HG03280 (cell line): Measurements from ENCODE around the gene CHCHD6.

Source experiments
- ATAC-seq: cut with Tn5 transposase; IDR thresholded peaks from one replicate; pipeline ENCODE4 v1.9.1; 2021; ENCODE audit warnings: mild to moderate bottlenecking, moderate library complexity; ENCODE audit not compliant: unreplicated experiment

Gene CHCHD6

DNA sequence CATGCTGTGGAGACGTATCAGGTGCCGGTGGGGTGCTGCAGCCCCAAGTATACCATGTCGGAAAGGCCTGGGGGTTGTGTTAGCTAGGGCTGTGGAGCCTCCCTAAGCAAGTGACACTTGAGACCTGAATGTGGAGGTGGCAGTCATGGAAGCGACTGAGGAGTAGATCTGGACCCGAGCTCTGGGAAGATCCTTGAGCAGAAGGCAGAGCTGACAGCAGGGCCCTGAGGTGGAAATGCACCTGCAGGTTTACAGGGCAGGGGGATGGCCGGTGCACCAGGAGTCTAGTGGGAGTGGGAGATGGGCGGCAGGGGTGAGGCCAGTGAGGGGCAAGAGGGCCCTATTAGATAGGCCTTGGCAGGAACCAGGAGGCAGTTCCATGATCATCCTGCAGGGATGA lies 187.1 kb downstream of the CHCHD6 start:
- ATAC-seq: no peak

DNA sequence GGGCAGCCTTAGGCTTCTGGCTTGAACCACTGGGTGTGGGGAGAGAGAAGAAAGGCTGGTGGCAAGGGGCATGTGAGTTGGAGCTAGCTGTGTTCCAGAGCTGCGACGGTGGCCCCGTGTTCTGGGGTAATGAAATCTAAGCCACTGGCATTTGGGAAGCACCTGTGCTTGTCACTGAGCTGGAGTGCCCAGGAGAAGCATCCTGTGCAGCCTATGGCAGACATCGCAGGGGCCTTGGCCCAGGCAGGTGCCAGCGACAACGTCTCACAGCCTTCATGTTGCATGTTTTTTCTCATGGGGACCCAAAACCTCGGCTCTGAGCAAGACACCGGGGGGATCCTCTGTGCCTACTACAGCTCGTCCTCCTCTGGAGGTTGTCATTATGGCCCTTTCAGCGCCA lies 187.8 kb downstream of the CHCHD6 start:
- ATAC-seq: no peak

DNA sequence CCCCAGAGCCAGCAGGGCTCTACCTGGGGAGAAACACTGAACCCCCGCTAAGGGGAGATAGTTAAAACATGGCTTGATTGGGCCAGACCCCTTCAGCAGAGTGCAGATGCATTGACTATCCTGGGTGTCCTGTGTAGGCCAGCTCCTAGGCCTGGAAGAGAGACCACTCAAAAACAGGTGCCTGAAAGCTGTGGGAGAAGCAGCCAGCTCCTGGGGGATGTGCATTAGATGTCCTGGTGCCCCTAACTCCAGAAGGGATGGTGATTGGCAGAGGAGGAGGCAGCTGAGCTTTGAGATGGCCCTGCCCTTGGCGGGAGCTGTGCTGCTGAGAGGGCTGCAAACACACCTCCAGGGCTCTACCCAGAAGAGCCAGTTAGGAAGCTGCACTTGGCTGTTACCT lies 189.6 kb downstream of the CHCHD6 start:
- ATAC-seq: no peak

DNA sequence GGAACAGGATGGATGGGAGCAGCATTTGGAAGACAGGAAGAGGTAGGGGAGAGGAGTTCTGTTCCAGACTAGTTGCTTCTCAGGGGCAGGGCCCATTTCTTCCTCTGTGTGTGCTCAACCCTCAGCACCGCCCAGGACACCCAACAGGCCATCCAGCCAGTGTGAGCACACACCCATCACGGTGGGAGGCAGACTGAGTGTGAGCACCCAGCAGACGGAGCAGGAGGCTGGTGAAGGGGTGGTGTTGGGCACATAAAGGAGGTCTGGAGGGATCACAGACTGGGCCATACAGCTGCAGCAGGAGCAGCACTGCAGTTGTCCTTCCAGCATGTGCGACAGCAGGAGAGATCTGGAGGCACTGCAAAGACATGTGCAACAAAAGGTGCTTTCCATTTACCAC lies 190.4 kb downstream of the CHCHD6 start:
- no peak for ATAC-seq

DNA sequence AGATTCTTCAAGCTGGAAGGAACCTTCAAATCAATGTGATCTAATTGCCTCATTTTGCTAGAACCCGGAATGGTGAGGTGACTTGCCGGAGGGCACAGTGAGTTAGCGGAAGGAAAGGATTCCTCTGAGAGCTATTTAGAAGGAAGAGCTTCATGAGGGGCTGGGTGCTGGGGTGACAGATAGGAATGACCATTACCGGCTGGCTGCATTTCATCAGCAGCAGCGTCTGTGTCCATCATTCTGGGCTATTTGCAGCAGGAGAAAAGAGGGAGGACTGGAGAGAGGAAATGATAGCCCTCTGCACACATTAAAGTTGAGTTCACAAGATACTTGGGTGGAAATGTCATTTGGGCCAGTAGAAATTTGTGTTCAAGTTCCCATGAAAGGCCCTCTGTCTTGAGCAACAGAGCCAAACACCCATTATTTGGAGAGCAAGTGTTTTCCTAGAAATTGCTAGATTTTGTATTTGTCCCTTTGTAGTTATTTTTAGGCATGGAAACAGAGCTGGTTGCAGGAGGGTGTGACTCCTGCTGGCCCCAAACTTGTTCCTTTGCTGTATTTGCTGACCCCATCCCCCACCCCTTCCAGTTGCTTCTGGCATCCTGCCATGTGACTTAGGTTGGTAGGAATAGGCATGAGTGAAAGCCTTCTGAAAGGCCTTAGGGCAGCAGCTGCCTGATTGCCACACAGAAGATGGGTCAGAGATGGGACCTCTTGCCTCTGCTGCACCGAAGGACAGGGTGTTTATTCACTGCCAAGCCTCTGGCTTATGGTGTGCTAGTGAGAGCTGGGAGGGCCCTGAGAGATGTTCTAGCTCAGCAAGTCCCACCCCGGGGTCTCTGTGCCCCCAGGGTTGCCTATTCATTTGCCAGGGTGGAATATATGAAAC lies 191.4 kb downstream of the CHCHD6 start:
- no peak for ATAC-seq

DNA sequence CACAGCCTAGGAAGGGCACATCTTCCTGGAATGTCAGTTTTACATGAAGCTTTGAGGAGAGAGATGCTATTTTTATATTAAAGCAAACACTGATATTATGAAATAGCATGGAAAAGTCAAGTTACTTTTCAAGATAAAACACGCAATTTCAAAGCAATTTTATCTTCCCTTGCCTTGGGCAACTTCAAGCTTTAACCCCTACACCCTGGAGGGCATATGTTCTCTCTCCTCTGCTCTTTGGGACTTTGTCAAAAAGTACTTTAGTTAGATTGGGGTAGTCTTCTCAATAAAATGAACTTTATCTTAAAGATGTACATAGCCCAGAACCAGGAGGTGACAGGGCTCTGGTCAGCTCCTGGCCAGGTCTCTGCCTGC lies 192.0 kb downstream of the CHCHD6 start:
- ATAC-seq: no peak

DNA sequence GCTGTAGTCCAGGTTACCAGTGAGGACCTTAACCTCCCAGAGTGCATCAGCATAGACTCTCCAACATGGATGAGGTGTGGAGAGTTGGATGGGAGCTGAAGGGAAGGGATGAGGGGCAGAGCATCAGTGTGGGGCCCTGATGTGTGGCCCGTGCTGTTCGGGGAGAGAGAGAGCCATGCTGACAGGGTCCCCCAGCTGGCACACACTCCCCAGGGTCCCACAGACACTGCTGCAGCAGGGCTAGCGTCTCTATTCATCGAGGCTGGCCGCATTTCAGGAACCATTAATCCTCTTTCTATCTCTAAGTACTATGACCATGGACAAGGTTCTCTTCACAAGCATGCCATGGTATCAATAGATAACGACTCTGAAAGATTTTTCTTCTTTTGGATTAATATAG lies 192.9 kb downstream of the CHCHD6 start:
- ATAC-seq: no peak

DNA sequence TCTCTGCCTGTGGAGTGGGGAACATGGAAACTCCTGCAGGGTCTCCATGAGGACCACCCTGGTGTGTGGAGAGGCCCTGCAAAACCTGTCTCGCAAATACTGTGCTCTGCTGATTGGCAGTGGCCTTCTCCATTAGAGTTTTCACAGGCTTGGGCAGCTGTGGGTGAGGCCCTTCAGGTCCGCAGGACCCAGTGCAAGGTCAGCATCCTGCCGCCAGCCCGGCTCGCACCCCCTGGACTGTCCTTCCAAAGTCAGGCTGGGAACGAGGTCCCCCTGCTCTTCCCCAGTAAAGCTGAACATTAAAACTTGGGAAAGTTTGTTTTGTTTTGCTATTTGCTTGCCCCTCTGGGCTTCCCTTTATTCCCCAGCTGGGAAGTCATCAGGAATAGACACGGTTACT lies 193.9 kb downstream of the CHCHD6 start:
- ATAC-seq: no peak

DNA sequence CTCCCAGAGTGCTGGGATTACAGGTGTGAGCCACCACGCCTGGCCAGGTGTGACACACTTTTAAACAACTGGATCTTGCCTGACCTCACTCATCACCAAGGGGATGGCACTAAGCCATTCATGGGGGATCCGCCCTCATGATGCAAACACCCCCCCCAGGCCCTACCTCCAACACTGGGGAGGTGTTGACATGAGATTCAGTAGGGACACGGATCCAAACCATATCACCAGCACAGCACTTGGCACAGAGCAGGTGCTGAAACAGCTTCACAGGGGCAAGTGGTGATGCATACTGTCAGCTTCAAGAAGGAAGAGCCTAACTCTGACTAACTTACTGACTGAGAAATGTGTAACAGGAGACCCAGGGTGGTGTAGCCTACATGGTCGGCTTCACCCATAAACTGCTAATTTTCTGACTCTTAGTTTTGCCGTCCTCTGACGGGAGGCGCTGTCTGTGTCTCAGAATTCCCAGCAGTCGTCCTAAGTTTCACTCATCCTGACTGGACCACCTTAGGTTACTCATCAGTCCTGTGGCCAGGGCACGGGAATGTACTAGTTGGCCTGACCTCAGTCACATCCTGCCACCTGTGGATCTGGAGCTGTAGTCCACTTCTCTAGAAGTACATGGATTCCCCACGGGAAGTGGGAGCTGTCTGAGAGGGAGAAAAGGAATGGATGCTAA lies 197.0 kb downstream of the CHCHD6 start:
- ATAC-seq: no peak

DNA sequence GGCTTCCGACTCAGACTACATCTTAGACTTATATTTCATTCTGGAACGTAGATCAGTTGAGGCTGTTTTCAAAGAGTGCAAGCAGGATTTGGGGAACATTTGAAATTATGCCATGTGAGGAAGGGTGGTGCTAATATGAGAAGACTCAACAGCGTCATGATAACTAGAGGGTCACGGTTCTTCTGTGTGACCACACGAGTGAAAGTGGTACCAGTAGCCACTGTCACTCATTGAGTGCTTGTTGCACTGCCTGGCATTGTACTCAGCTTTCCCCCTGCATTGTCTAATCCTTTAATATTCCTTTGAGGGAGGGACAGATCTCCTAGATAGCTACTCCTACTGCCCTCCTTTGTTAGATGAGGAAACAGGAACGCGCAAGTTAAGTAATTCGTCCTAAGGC lies 197.6 kb downstream of the CHCHD6 start:
- no peak for ATAC-seq

DNA sequence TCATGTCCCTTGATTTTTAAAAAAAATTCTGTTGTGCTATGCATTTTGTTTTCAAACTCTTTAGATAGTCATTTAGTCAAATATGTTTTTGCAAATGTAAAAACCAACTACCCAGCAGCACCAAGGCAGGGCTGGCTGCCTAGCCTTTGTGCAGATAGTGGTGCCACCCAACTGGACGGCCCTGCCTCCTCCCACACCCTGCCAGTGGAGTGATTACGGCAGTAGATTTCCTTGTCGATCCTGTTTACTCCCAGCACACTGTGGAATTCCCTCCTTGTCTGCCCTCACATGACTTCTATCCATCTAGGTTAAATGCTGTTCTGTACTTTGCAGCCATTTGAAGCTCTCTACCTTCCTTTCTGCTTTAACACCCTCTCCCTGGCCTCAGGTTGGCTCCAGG lies 199.5 kb downstream of the CHCHD6 start:
- ATAC-seq: no peak

DNA sequence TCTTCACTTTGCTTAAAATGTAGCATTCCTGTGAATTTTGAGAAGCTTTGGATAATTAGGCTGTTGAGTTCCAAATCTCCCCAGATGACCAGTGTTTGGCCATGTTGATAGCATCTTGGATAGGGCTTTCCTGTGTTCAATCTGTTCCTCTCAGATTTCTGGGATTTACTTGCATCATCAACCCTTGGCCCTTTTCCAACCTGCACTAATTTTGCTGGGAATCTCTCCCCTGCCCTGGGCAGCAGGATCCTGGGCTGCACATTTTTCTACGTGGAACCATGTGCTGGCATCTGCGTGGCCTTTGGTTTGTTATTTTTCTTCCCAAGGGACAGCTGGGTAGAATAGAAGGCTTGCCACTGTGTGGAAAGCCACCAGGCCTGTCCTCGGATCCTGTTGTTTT lies 203.5 kb downstream of the CHCHD6 start:
- no peak for ATAC-seq

DNA sequence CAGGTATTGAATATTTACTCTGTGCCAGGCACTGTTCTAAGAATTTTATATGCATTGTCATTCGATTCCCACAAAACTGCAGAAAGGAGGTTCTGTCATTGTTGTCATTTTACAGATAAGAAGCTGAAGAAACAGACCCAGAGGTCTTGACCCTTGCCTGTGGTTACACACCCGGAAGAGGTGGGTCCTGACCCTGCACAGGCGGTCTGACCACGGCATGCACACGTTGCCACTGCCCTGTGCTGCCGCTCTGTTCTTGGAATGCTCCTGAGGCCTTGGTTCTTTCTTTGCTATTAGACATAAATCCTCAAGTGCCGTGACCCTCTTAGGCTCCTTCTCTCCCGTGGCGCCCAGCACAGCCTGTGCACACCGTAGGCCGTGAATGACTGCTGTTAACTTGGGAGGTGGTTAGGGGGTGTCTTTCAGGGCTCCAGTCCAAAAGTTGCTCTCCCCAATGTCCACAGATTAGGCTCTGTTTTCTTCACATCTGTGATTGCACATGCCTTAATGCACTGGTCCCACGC lies 204.8 kb downstream of the CHCHD6 start:
- no peak for ATAC-seq

DNA sequence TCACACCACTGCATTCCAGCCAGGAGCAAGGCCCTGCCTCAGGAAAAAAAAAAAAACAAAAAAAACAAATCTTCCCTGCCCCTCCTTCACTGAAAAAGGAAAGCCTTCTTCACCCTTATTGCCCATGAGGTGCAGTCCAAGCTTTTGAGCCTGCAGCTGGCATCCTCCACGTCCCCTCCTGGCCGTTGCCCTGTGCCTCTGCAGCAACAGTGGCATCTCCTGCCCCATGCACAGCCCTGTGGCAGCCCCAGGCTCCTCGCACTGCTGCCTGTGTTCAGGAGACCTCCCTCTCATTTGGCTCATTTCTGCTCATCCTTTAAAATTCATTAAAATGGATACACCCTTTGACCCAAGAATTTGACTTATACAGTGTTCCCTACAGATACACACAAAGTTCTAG lies 206.2 kb downstream of the CHCHD6 start:
- no peak for ATAC-seq

DNA sequence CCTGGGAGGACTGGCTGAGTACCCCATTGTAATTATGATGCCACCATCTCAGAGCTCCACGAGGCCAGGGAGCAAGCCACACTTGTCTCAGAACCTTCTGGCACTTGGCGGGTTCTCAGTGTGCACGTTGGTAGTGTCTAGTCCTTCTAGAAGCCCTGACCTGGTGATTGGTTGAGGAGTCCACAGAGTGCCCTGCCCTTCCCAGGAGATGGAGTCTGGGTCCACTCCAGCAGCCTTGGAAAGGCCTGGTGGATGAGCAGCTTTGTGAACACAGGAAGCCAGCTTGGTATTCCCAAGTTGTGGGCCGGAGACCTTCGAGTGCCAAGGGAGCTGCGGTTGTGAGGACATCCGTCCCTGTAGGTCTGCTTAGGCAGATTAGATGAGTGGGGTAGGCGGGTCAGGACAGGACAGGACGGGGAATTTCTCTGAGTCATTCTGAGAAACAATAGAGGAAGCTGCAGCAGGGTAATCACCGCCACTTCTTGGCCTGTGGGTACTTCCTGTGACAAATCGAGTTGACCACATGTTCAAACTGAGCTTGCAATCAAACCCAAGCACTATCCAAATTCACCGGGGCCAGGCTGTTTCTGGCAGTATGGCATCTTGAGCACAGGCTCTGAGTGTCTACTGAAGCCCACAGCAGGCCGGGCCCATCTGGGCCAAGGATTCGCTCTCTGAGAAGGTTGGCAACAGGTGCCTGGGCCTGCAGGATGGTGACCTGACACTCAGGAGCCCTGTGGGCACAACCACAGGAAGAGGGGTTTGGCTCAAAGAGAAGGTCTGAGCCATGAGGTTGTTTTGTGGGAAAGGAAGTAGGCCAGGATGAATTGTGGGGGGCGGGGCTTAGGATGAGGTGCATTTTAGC lies 207.4 kb downstream of the CHCHD6 start:
- peak; percentile 96 for ATAC-seq

DNA sequence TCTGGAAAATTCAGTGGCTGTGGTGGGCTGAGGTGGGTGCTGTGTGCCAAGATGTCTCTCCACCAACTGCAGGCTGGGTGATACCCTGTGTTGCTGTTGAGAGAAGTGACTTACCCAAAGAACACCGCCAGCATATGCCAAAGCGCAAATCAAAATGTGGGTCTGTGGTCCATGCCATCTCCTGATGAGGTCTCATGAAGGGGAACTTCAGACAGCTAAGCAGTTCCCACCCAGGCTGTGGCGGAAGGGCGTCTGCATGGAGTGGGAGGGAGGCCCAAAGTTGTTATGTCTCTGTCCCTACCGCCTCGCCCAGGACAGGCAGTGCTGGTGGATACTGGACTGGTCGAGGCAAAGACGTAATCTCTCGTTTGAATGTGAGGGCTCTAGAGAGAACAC lies 208.0 kb downstream of the CHCHD6 start:
- no peak for ATAC-seq

DNA sequence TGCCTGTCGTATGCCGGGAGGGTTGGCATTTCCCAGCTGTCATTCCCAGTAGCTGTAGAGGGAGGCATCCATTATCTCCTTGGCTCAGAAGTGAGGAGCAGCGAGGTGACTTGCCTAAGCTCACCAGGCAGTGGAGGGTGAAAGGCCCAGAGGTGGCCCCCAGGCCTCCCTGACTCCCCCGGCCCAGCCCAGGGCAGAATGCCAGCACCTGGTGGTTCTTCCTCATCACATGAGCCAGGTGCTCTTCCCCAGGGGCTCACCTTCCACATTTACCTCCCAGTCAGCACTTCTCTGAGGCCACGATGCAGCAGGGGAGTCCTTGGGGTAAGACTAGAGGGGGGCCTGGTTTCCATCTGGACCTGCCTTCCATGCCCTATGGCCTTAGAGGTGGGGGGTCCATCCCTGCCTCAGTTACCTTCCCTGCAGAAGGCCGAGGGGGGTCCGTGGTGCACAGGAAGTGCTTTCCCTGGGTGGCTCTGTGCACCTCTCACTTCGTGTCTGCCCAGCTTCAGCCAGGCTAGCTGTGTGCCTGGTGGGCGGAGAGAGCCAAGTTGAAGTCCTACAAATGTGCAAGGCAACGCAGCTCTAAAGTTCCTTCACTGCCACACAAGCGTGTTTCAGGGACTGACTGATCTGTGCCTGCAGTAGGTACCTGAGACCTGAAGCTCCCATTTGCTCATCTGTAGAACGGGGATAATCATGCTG lies 208.6 kb downstream of the CHCHD6 start:
- no peak for ATAC-seq

DNA sequence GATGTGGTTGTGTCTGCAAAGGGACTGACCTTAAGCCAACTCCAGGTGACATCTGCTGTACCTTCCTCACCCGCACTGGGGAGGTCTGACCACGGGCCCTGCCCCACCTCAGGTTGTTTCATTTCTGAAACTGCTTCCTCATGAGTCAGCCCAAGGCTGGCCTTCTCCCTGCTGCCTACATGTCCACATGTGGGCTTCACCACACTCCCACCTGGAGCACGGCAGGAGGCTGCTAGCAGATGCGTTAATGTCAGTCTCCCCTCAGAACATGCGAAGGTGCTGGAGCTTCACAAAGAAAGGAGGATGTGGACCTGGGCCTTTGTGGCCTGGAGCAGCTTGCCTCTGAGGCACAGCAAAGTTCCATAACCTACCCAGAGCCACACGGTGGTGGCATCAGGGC lies 209.5 kb downstream of the CHCHD6 start:
- ATAC-seq: no peak

DNA sequence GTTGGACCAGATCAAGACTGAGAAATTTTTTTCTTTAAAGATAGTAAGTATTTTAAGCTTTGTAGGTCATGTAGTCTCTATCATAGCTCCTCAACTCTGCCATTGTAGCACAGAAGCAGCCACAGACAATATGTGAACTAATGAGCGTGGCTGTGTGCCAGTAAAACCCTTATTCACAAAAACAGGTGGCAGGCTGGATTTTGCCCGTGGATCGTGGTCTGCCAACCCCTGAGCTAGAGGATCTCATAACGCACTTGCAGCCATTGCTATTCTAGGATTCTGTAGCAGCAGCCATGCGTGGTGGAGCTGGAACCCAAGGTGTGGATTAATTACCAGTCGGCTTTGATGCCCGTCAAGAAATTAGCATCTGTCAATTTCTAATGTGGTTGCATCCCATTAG lies 210.2 kb downstream of the CHCHD6 start:
- no peak for ATAC-seq

DNA sequence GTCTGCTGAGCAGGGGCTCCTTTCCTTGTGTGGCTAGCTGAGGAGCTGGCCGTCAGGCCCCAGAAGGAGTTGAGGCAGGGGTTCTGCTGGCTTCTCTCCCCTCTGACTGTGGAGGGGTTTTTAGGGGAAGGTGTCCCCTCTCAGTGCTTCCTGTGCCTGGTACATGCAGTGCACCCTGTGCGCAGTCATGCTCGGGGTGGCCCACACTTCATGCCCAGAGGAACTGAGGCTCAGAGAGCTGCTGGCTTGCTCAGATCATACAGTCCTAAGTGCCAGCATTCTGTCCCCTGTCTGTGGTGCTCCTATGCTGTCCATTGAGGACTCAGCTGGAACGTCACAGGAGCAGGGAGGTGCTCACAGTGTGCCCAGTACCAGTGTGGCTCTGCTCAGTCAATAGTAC lies 211.0 kb downstream of the CHCHD6 start:
- ATAC-seq: no peak

DNA sequence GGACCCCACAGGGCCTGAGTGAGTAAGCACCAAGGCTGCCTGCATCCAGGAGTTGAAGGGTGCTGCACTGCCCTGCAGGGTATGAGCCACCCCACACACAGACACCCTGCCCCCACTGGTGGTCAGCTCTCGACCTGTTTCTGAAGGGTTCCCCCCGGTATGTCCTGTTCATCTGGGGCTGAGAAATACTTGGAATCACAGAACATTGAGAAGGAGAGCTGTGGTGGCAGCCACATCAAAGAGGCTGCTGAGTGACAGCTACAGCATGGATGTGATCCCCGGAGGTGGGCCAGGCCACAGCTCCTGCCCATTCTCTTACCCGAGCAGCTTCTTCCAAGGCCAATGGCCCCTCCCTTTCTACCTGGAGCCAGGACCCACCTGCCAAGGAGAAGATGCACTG lies 212.5 kb downstream of the CHCHD6 start:
- no peak for ATAC-seq
